Neuron (in vitro differentiated cells): Measurements from ENCODE around the gene MALRD1.

ENCODE experiments used
- H2AFZ ChIP-seq: one replicate; pipeline ENCODE4 v1.6.1; 2013; ENCODE audit warnings: low read depth, mild to moderate bottlenecking, inconsistent platforms, low read length, moderate library complexity
- H3K27me3 ChIP-seq: one replicate; pipeline ENCODE4 v1.6.1; 2013; ENCODE audit warnings: low read length; ENCODE audit not compliant: insufficient read depth
- H3K36me3 ChIP-seq: one replicate; pipeline ENCODE4 v1.6.1; 2013; ENCODE audit warnings: low read length; ENCODE audit not compliant: insufficient read depth
- H3K4me1 ChIP-seq: one replicate; pipeline ENCODE4 v1.6.1; 2013; ENCODE audit warnings: low read length; ENCODE audit not compliant: insufficient read depth
- H3K4me3 ChIP-seq: 2 replicates; pipeline ENCODE4 v1.5.1; 2013; ENCODE audit warnings: mild to moderate bottlenecking, low read length, moderate library complexity
- H3K9me3 ChIP-seq: one replicate; pipeline ENCODE4 v1.6.1; 2013; ENCODE audit warnings: low read length

MALRD1 gene

GRCh38 chr10:19048489-19048888, at the start of gene MALRD1:
TSS of gene MALRD1 (plus strand) at chr10:19048801. CDS start at chr10:19048939, 138 bp downstream.
- H3K4me1 ChIP-seq: peaks cover 5% of the 10 kb centered on the region
- H3K9me3 ChIP-seq: no peaks in the 10 kb centered on the region
- H2AFZ ChIP-seq: no peak within 1 kb of the TSS
- no peak within 1 kb of the TSS for H3K4me3 ChIP-seq
- H3K36me3 ChIP-seq: no peaks in the 10 kb centered on the region
- no peaks in the 10 kb centered on the region for H3K27me3 ChIP-seq

GRCh38 chr10:19003341-19003740, 45.3 kb upstream of the MALRD1 start:
- no peaks in the 10 kb centered on the region for H3K27me3 ChIP-seq
- H3K36me3 ChIP-seq: no peaks in the 10 kb centered on the region
- H3K9me3 ChIP-seq: no peaks in the 10 kb centered on the region
- no peak overlapping the region for H3K4me3 ChIP-seq
- H2AFZ ChIP-seq: no peak overlapping the region
- H3K4me1 ChIP-seq: no peaks in the 10 kb centered on the region

GRCh38 chr10:19012111-19012510, 36.5 kb upstream of the MALRD1 start:
- no peak overlapping the region for H3K4me3 ChIP-seq
- H3K27me3 ChIP-seq: no peaks in the 10 kb centered on the region
- H3K4me1 ChIP-seq: no peaks in the 10 kb centered on the region
- no peak overlapping the region for H2AFZ ChIP-seq
- H3K9me3 ChIP-seq: no peaks in the 10 kb centered on the region
- no peaks in the 10 kb centered on the region for H3K36me3 ChIP-seq

- Histone ChIP-seq H3K36me3 (no peaks in the 10 kb centered on the region), H2AFZ (no peak overlapping the region), H3K9me3 (no peaks in the 10 kb centered on the region), H3K4me1 (no peaks in the 10 kb centered on the region), H3K4me3 (no peak overlapping the region), H3K27me3 (no peaks in the 10 kb centered on the region)
These were observed 34.6 kb upstream of the MALRD1 start for GRCh38 chr10:19014034-19014433.

- no peaks in the 10 kb centered on the region for H3K9me3 ChIP-seq
- no peaks in the 10 kb centered on the region for H3K36me3 ChIP-seq
- no peak overlapping the region for H3K4me3 ChIP-seq
- H2AFZ ChIP-seq: no peak overlapping the region
- no peaks in the 10 kb centered on the region for H3K27me3 ChIP-seq
- no peaks in the 10 kb centered on the region for H3K4me1 ChIP-seq
These were observed 34.1 kb upstream of the MALRD1 start for GRCh38 chr10:19014498-19014897.

GRCh38 chr10:19017116-19017890, 31.3 kb upstream of the MALRD1 start:
- no peaks in the 10 kb centered on the region for H3K36me3 ChIP-seq
- no peaks in the 10 kb centered on the region for H3K27me3 ChIP-seq
- H3K4me3 ChIP-seq: no peak overlapping the region
- H2AFZ ChIP-seq: no peak overlapping the region
- H3K4me1 ChIP-seq: no peaks in the 10 kb centered on the region
- no peaks in the 10 kb centered on the region for H3K9me3 ChIP-seq

- Histone ChIP-seq H3K36me3 (no peaks in the 10 kb centered on the region), H3K4me3 (no peak overlapping the region), H3K4me1 (no peaks in the 10 kb centered on the region), H2AFZ (no peak overlapping the region), H3K9me3 (no peaks in the 10 kb centered on the region), H3K27me3 (no peaks in the 10 kb centered on the region)
These were observed 27.4 kb upstream of the MALRD1 start for GRCh38 chr10:19021162-19021561.

GRCh38 chr10:19024611-19025010, 24.0 kb upstream of the MALRD1 start:
- Histone ChIP-seq H3K27me3 (no peaks in the 10 kb centered on the region), H3K4me1 (no peaks in the 10 kb centered on the region), H3K36me3 (no peaks in the 10 kb centered on the region), H3K4me3 (no peak overlapping the region), H2AFZ (no peak overlapping the region), H3K9me3 (no peaks in the 10 kb centered on the region)

GRCh38 chr10:19031763-19032162, 16.8 kb upstream of the MALRD1 start:
- no peak overlapping the region for H3K4me3 ChIP-seq
- no peaks in the 10 kb centered on the region for H3K4me1 ChIP-seq
- H2AFZ ChIP-seq: no peak overlapping the region
- H3K27me3 ChIP-seq: no peaks in the 10 kb centered on the region
- no peaks in the 10 kb centered on the region for H3K36me3 ChIP-seq
- no peaks in the 10 kb centered on the region for H3K9me3 ChIP-seq

GRCh38 chr10:19033741-19034140, 14.9 kb upstream of the MALRD1 start:
- Histone ChIP-seq H3K9me3 (no peaks in the 10 kb centered on the region), H3K36me3 (no peaks in the 10 kb centered on the region), H2AFZ (no peak overlapping the region), H3K4me3 (no peak overlapping the region), H3K4me1 (no peaks in the 10 kb centered on the region), H3K27me3 (no peaks in the 10 kb centered on the region)

- Histone ChIP-seq H2AFZ (no peak overlapping the region), H3K27me3 (no peaks in the 10 kb centered on the region), H3K4me1 (no peaks in the 10 kb centered on the region), H3K9me3 (no peaks in the 10 kb centered on the region), H3K36me3 (no peaks in the 10 kb centered on the region), H3K4me3 (no peak overlapping the region)
These were observed 7.4 kb upstream of the MALRD1 start for GRCh38 chr10:19041171-19041570.

GRCh38 chr10:19043431-19043830, 5.2 kb upstream of the MALRD1 start:
- Histone ChIP-seq H3K4me1 (no peaks in the 10 kb centered on the region), H3K9me3 (no peaks in the 10 kb centered on the region), H3K27me3 (no peaks in the 10 kb centered on the region), H3K36me3 (no peaks in the 10 kb centered on the region), H3K4me3 (no peak overlapping the region), H2AFZ (no peak overlapping the region)

GRCh38 chr10:19046679-19047078, 1.9 kb upstream of the MALRD1 start:
- H3K36me3 ChIP-seq: no peaks in the 10 kb centered on the region
- no peaks in the 10 kb centered on the region for H3K9me3 ChIP-seq
- no peak overlapping the region for H2AFZ ChIP-seq
- H3K4me1 ChIP-seq: peaks cover 5% of the 10 kb centered on the region
- H3K4me3 ChIP-seq: no peak overlapping the region
- no peaks in the 10 kb centered on the region for H3K27me3 ChIP-seq

- Histone ChIP-seq H3K4me1 (peaks cover 5% of the 10 kb centered on the region), H3K9me3 (no peaks in the 10 kb centered on the region), H3K27me3 (no peaks in the 10 kb centered on the region), H3K4me3 (no peak overlapping the region), H3K36me3 (no peaks in the 10 kb centered on the region), H2AFZ (no peak overlapping the region)
These were observed 290 bp downstream of the MALRD1 start for GRCh38 chr10:19048891-19049290.
